ENCODE measurements around the gene POP5.
A peak's percentile ranks its signal among the peaks of the same experiment; 100 is the strongest.

POP5 gene

DNA sequence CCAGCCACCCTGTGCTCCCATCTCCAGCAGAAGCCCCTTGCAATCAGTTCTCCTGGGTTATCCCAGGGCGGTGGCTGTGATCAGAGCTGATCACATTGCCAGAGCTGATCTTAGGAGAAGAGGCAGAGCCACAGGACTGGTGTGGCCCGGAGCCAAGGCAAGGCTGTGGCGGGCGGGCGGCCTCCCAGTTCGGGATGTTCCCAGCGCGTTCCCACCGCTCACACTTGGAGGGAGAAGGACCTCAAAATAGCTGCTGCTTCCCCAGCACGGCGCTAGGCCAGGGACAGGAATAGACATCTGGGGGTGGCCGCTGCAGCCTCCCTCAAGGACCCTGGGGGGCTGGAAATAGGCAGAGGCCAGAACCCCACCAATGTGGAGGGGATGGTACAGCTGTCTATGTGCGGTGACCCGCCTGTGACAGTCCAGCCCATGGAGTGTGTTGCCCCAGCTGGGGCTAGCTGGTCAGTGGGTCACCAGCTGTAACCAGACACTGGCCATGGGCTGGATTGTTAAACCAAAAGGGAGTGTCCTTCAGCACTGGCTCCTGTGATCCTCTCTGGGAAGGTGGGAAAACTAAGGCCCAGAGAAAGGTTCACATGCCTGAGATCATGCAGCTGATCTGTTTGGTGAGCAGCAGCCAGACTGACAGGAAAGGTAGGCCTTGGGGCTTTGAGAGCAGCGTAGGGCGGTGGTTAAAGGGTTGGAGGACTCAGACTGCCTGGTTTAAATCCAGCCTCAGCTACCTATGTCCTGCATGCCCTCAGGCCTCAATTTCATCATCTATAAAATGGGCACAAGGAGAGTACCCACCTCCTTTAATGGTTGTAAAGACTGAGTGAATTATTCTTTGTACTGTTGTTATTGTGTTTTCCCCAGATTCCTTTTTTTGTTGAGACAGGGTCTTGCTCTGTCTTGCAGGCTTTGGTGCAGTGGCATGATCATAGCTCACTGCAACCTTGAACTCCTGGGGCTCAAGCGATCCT, 8.0 kb upstream of the POP5 start:
- DNase-seq: no peak

DNA sequence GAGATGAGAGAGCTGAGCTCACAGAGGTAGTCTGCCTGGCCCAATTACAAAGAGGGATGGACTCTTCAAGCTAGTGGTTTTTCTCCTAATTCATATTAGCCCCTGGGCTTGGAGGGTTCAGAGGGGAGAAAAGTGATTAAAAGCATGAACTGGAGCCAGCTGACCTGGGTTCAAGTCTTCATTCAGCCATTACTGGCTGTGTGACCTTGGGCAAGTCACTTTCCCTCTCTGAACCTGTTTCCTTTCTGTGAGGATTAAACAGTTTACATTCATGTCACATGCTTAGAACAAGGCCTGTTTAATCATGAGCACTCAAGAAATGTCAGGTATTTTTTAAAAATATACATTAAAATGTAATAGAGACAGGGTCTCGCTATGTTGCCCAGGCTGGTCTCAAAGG, 7.2 kb upstream of the POP5 start:
- no peak for DNase-seq

GRCh38 chr12:120586860-120587259, 5.7 kb upstream of the POP5 start:
- DNase-seq: no peak

GRCh38 chr12:120586206-120586605, 5.0 kb upstream of the POP5 start:
- no peak for DNase-seq

- no peak for DNase-seq
Observed at GRCh38 chr12:120584343-120585149, 3.3 kb upstream of the POP5 start.

DNA sequence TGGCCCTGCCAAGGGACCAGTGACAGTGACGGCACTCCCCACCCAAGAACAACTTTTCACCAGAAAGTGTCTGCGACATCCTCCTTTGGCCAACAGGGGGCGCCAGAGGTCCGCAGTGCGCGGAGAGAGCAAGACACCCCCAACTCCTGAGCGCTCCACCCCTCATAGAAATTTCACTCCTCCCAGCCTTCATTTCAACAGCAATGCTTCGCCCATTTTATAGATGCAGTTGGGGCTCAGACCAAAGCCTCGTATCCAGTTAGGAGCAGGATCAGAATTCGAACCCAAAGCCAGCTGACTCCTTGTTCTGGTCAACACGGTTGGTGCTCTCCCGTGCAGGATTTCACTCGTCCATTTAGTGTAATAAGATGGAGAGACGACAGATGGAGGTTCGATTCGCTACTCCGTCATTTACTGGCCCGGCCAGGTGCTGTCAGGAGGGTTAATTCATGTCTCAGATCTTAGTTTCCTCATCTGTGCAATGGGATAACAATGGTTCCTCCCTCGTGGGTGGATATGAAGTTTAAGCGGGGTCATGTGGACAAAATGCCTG, 2.4 kb upstream of the POP5 start:
- DNase-seq: peak; percentile 29

DNA sequence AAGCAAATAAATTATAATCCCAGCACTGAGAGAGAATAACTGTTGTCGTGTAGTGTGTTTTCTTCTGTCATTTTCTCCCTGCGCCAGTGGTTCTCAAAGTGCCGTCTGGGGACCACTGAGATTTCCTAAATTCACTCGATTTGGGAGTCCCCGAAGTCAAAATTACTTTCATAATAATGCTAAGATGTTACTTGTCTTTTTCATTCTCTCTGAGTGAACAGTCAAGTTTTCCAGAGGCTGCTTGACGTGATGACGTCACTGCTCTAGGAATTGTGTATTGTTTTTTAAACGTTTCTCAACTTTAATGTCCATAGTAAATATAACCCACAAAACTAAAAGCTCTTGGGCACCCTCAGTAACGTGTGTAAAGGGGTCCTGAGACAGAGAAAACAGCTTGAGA, 796 bp upstream of the POP5 start:
- no peak for DNase-seq

DNA sequence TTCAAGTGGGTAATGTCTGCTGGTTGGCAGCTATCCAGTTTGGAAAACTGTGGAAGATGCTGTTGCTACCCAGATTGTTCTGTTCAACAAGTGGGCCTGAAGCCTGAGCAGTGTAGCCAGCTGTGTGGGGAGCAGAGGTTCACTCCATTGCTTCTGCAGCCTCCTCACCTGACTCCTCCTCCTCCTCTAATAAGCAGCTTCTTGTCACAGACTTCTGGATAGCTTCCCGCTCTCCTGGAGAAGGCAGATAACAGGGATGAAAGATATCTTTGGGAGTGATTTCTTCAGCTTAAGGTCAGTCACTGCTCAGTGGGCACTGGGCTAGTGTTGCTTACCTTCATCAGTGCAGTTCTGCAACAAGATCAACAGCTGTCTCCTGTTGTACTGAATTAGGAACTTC, 2.0 kb downstream of the POP5 start:
- DNase-seq: no peak

DNA sequence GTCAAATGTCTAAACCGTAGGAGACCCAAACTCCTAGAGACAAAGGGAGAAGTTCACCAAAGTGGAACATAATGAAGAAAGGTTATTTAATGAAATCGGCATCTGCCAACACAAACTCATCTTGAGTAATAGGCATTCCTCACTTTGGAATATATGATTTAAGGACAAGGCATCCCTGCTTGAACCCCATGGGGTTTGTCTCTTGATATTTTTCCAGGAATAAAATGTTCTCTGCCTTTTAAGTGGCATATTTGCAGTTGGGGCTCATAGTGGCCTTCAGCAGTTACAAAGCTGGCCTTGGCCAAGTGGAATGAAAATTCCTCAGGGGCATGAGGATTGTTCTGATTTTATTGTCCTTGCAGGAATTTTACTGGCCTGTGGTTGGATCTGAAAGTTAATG, 7.1 kb downstream of the POP5 start:
- DNase-seq: no peak

DNA sequence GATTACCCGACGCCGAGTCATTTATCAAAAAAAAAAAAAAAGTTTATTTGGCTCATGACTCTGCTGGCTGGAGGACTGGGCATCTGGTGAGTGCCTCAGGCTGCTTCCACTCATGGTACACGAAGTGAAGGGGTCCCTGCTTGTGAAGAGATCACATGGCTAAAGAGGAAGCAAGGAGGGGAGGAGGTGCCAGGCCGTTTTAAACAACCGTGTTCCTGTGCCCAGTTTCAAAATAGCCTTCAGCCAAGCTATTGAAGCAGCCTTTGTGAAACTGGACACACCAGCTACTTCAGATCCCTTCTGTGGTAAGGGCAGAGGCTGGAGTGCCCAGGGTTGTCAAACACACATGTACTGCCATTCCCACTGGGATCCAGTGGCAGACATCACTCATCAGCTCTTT, 7.6 kb downstream of the POP5 start:
- no peak for DNase-seq

DNA sequence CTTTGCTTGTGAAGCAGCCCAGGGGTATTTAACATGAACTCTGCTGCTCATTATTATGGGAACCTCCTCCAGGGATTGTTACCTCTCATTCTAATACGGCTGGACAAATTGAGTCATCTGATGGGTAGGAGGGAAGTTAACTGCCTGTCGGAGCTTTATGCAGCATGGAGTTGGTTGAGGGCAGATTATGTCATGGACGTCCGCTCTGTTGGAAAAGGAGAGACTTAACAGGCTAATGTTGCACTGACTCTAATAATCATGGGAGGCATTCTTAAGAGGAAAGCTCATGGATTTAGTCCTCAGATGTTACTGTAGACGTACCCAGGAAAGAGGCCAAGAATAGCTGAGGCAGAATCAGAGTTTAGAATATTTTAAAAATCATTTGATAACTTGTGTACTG, 9.9 kb downstream of the POP5 start:
- no peak for DNase-seq

DNA sequence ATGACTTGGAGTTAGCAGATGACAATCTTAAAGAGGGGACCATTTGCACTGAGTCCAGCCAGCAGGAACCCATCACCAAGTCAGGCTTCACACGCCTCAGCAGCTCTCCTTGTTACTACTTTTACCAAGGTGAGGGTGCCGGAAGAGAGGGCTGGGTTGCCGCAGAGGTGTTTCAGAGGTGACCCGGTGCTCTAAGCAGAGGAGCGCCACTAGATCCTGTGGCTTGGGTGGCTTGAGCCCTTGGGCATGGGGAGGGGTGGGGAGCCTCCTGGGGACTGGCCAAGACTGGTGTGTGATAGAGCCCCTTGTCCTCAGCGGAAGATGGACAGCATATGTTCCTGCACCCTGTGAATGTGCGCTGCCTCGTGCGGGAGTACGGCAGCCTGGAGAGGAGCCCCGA, 17.7 kb downstream of the POP5 start:
- DNase-seq: no peak

GRCh38 chr12:120562906-120563305, 18.3 kb downstream of the POP5 start:
- DNase-seq: no peak

DNA sequence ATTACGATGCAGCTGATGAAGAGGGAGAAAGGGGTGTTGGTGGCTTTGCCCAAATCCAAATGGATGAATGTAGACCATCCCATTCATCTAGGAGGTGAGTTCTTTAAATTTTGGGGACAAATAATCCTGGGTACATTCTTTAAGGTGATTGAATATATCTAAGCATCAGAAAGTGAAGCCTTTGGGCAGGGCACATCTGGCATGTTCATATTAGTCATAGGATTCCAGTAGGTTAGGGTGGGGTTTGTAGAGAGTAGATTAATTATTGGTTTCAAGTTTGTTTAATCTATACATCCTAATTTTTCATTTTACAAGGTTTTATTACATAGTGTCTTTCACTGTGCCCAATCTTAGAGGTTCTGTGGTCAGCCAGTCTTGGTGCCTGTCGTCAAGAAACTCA, 23.6 kb downstream of the POP5 start:
- no peak for DNase-seq

DNA sequence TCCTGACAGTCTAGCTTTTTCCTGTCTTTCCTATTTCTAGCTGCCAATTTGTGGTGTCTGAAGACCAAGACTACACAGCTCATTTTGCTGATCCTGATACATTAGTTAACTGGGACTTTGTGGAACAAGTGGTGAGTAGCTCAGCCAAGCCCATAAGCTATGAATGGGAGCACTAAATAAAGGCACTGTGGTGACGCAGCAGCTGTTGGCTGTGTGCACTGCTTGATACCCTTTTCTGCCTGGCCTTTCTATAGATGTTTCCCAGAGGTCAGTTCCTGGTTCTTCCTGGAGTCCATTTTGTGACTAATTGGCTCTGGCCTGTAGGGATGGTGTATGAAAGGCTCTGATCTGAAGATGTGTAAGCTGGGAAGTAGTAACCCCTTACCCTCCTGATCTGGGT, 26.5 kb downstream of the POP5 start:
- DNase-seq: no peak

GRCh38 chr12:120546050-120546386, 35.2 kb downstream of the POP5 start:
- DNase-seq: no peak

- no peak for DNase-seq
Observed at GRCh38 chr12:120544691-120545090, 36.5 kb downstream of the POP5 start.

DNA sequence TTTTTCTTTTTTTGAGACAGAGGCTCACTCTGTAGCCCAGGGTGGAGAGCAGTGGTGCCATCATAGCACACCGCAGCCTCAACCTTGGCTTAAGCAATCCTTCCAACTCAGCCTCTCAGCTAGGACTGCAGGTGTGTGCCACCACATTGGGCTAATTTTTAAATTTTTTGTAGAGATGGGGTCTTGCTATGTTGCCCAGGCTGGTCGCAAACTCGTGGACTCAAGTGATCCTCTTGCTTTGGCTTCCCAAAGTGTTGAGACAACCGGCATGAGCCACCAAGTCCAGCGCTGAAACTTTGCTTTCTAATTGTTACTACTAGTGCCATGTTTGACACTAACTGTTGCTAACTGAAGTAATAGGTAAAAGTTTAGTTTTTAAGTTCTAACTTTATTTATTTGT, 39.0 kb downstream of the POP5 start:
- DNase-seq: no peak

DNA sequence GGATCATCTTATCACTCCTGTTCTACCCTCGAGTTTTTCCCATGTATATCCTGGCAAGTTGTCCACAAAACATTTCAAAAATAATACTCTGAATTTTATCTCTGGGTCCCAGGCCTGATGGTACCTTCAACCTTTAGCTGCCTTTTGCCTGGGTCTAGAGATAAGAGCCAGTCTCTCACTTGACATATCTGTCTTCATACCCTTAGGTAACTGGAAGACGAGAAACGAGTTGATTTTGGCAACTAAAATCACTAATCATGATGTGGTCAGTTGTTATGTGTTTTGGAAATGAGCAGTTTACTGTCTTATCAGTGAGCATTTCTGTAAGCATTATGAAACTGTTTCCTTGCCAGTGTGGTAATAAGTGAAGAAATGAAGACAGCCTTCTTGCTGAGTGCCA, 40.8 kb downstream of the POP5 start:
- no peak for DNase-seq

DNA sequence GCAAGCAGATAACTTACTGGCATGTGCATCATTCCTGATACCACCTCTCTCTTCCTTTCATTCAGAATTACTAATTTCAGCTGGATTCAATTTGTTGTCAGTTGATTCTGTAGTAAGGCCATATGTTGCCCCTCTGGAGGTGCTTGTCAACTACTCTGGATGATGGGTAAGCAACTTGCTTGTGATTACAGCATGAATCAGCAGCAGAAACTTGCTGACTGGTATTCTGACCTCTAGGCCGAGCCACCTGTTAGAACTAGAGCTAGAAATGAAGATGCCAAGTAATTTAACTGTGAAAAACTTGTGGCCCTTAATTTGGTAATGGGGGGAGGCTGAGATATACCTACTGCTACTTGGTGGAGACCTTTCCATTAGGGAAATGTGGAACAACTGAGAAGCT, 41.9 kb downstream of the POP5 start:
- no peak for DNase-seq

- DNase-seq: no peak
Observed at GRCh38 chr12:120538281-120539156, 42.7 kb downstream of the POP5 start.

GRCh38 chr12:120537856-120538220, 43.4 kb downstream of the POP5 start:
- DNase-seq: no peak

Measured in NCI-H1092 treated with DMSO at 0.1 percent for 48 hours (cell line).